Suprapubic skin (tissue), 4 donors: ENCODE results near the gene SERPIND1. TPM values are rescaled to one million over a fixed set of nuclear protein-coding genes. Genes with fewer than 3 reads are reported as not detected.

ENCODE experiments used
- DNase-seq, 2 donors: peaks; one replicate each; pipeline ENCODE4 v3.0.0-alpha.2; 2019; ENCODE audit warnings: low spot score in 2 of 2
- H3K27ac ChIP-seq: fragments of 200-600 bp; sonication (generic); one replicate; pipeline ENCODE4 v1.5.1; 2019
- H3K27me3 ChIP-seq: fragments of 200-600 bp; sonication (generic); one replicate; pipeline ENCODE4 v1.5.1; 2019
- H3K36me3 ChIP-seq: fragments of 200-600 bp; sonication (generic); one replicate; pipeline ENCODE4 v1.5.1; 2019
- H3K4me1 ChIP-seq: fragments of 200-600 bp; sonication (generic); one replicate; pipeline ENCODE4 v1.5.1; 2019
- H3K4me3 ChIP-seq: fragments of 200-600 bp; sonication (generic); one replicate; pipeline ENCODE4 v1.5.1; 2019; ENCODE audit warnings: mild to moderate bottlenecking
- H3K9me3 ChIP-seq: fragments of 200-600 bp; sonication (generic); one replicate; pipeline ENCODE4 v1.5.1; 2019
- CTCF ChIP-seq, 2 donors: fragments of 200-600 bp in 1 of 2; fragments of 450-650 bp in 1 of 2; sonication (generic) in 1 of 2; IDR thresholded peaks; one replicate each; pipeline ENCODE4 v1.5.1; 2016 to 2019; ENCODE audit warnings: antibody characterized with exemption in 2 of 2, mild to moderate bottlenecking in 1 of 2, moderate library complexity in 1 of 2
- EP300 ChIP-seq: sonication (generic); formaldehyde crosslinking; IDR thresholded peaks from one replicate; pipeline ENCODE4 v1.6.1; 2017; ENCODE audit warnings: antibody characterized with exemption
- POLR2A ChIP-seq, 2 donors: fragments of 450-650 bp; IDR thresholded peaks; one replicate each; pipeline ENCODE4 v1.6.1; 2017; ENCODE audit warnings: antibody characterized with exemption in 2 of 2, mild to moderate bottlenecking in 2 of 2, moderate library complexity in 2 of 2
- POLR2AphosphoS5 ChIP-seq, 3 donors: sonication (generic); formaldehyde crosslinking; IDR thresholded peaks; one replicate each; pipeline ENCODE4 v1.6.1; 2017; ENCODE audit warnings: antibody characterized with exemption in 3 of 3
- WGBS: methylation state at CpG from one replicate; pipeline ENCODE4 v1.1.5; 2018; 5-methylcytosine and 5-hydroxymethylcytosine counted together
- total RNA-seq, 4 donors: library from RNA; depleted of rRNA; stranded (reverse); fragments of >200 nt; gene quantifications; one replicate each; pipeline ENCODE4 v1.1.0, GENCODE V29; 2016

Gene SERPIND1, protein sequence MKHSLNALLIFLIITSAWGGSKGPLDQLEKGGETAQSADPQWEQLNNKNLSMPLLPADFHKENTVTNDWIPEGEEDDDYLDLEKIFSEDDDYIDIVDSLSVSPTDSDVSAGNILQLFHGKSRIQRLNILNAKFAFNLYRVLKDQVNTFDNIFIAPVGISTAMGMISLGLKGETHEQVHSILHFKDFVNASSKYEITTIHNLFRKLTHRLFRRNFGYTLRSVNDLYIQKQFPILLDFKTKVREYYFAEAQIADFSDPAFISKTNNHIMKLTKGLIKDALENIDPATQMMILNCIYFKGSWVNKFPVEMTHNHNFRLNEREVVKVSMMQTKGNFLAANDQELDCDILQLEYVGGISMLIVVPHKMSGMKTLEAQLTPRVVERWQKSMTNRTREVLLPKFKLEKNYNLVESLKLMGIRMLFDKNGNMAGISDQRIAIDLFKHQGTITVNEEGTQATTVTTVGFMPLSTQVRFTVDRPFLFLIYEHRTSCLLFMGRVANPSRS
- total RNA-seq = under 1 TPM in 1 of 4 donors, not detected in 3; 0.40 TPM

DNA sequence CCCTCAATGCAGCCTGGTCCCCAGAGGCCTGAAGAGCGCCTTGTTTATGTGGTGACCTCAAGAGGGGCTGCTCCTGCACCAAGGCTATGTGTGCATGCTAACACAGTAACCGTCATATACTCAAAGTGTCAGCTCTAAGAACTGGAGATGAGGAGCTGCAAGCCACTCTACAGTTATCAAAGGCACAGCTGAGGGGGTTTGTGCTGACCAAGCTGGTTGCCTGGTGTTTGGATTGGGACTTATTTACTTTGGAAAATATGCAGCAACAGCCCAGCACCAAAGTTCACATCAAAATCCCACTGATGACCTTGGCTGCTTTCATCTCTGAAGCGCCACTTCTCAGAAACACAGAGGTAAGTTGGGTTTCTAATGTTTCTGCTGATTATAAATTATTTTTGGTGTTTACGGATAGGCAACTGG, at the start of gene SERPIND1:
TSS of gene SERPIND1 (plus strand) at position 321 of the 420 bp plus-strand sequence. CDS start 5,200 bp downstream, outside the sequence.
- Histone ChIP-seq H3K4me1 (peaks cover 15% of the 10 kb centered on the region), H3K27ac (no peak within 1 kb of the TSS), H3K36me3 (peaks cover 8% of the 10 kb centered on the region), H3K4me3 (no peak within 1 kb of the TSS), H3K9me3 (no peaks in the 10 kb centered on the region), H3K27me3 (no peaks in the 10 kb centered on the region)
- TF ChIP-seq POLR2AphosphoS5 (IDR thresholded peaks at IDR 0.05) (no peak), CTCF (IDR thresholded peaks at IDR 0.05) (no peak), POLR2A (IDR thresholded peaks at IDR 0.05) (no peak), EP300 (no peak)
- WGBS = 96% methylated on average over 4 of the region's 4 CpGs
- no peak for DNase-seq

DNA sequence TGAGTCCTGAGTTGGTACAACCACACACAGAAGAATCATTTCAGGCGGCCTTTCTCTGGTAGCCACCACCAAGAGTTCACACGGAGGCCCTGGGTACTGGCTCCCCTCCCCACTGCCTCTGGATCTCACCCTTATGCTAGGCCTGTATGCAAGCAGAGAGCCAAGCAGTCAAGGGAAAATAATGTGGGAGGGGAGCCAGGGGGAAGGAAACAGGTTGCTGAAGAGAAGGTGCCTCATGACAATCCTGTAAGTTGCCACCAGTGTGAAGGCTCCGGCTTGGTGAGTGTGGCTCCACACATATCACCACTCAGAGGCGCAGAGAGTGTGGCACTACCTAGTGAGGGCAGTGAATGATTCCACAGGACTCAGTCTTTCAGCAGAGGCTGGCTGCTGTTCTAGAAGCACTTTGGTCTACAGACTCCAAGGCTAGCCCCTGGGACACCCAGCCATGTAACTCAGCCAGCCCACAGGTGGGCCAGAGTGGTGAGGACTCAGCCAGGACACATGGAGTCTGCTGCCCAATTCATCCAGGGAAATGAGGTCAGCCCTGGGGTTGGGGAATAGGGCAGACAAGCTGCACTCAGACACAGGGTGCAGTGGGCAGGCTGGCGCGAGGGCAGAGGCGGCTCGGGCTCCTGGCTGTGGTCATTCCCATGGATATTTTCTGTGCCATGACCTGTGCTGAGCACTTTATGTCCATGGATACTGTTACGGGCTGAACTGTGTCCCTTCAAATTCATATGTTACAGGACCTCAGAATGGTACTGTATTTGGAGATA, 49.0 kb upstream of the SERPIND1 start:
- 91% methylated on average over 8 of the region's 9 CpGs for WGBS
- Histone ChIP-seq H3K27me3 (no peaks in the 10 kb centered on the region), H3K4me1 (no peaks in the 10 kb centered on the region), H3K36me3 (peaks cover 67% of the 10 kb centered on the region), H3K9me3 (no peaks in the 10 kb centered on the region), H3K4me3 (no peak overlapping the region), H3K27ac (no peak overlapping the region)
- TF ChIP-seq POLR2A (IDR thresholded peaks at IDR 0.05) = no peak
- no peak for TF ChIP-seq EP300
- no peak for TF ChIP-seq POLR2AphosphoS5 (IDR thresholded peaks at IDR 0.05)
- no peak for TF ChIP-seq CTCF (IDR thresholded peaks at IDR 0.05)
- DNase-seq = no peak

- WGBS = 85% methylated on average over 11 of the region's 11 CpGs
- Histone ChIP-seq H3K27ac (no peak overlapping the region), H3K36me3 (peaks cover 73% of the 10 kb centered on the region), H3K27me3 (no peaks in the 10 kb centered on the region), H3K4me3 (no peak overlapping the region), H3K4me1 (no peaks in the 10 kb centered on the region), H3K9me3 (no peaks in the 10 kb centered on the region)
- DNase-seq = no peak
- TF ChIP-seq EP300 (no peak), POLR2A (IDR thresholded peaks at IDR 0.05) (no peak), POLR2AphosphoS5 (IDR thresholded peaks at IDR 0.05) (no peak), CTCF (IDR thresholded peaks at IDR 0.05) (no peak)
Observed at GRCh38 chr22:20725987-20726558, 47.8 kb upstream of the SERPIND1 start.

GRCh38 chr22:20727118-20728015, 46.5 kb upstream of the SERPIND1 start:
- no peak overlapping the region for H3K27ac ChIP-seq

More at GRCh38 chr22:20727118-20728015, 46.5 kb upstream of the SERPIND1 start:
- Histone ChIP-seq H3K4me3 (no peak overlapping the region), H3K36me3 (peaks cover 73% of the 10 kb centered on the region), H3K4me1 (no peaks in the 10 kb centered on the region), H3K9me3 (no peaks in the 10 kb centered on the region), H3K27me3 (no peaks in the 10 kb centered on the region)
- WGBS = 90% methylated on average over 29 of the region's 29 CpGs
- DNase-seq = no peak
- TF ChIP-seq POLR2AphosphoS5 (IDR thresholded peaks at IDR 0.05) = no peak
- TF ChIP-seq CTCF (IDR thresholded peaks at IDR 0.05) = no peak
